HPDE6-E6E7 (cell line): ENCODE results near the gene PITPNB.

ENCODE experiments used
- DNase-seq: peaks from one replicate; pipeline ENCODE4 v3.0.0; 2011; ENCODE audit warnings: missing footprints; ENCODE audit errors: extremely low spot score

PITPNB gene

DNA sequence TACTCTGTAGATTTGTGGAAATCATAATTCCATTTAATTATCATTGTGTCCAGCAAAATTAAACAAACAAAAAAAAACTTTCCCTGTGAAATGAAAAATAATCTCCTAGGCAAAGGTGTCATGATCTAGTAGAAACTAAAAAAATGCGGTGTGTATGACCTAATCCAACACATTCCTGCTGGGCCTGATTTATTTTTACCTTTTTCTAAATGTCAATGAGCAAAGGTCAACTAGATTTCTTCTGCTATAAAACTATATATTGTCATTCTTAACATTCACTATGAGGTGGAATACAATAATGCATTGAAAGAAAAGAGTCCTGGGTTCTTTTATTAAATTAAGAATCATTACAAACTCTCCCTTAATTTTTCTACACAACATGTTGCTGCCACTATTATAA, 60.4 kb downstream of the PITPNB start:
- DNase-seq = no peak

DNA sequence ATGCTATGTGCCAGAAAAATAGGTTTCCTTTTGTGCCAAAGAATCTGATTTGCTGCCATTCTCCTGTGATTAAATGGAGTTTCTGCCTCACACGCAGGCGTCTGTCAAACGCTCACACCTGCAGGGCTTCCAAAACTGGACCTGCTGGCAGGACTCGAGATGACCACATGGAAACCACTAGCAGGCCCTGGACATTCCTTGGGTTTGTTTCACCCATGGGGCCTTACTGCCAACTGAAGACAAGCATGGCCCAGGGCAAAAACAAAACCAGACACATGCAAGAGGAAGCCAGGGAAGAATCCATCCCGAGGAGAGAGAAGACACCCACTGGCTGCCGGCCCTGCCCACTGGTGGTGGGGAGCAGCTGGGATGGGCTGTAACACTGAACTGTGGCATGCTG, 61.6 kb downstream of the PITPNB start:
- DNase-seq = no peak

DNA sequence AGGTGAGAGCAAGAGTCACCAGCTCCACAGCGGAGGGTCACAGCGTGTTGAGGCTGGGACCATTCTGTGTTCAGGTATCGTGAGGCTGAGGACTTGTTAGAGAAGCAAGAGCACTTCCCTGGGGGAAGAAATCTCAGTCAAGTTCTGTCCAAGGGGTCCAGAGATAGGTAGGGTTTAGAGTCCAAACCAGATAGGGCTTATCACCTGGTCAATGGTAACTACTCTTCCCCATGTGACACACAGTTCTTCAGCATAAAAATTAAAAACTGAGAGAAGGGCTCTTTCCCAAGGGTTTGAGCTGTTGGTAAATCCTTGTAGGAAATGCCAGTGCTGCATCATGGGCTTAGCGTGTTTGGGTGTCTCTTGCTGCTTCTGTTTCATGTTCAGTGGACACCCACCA, 62.7 kb downstream of the PITPNB start:
- no peak for DNase-seq

DNA sequence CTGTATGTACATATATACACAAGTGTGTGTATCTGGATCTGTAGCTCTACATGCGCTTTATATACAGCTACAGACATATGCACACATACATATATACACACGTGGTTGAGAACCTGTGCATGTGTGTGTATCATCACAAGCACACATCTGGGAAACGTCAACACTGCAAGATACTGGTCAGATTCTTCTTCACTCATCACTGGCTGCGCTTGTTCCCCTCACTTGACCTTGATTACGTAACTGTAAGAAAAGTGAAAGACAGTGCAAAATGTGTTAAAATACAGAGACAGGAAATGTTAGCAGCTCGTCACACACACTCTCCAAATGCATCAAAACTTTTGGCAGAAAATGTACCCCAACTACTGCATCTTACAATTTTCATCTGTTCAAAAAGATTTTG, 65.6 kb downstream of the PITPNB start:
- DNase-seq = no peak

DNA sequence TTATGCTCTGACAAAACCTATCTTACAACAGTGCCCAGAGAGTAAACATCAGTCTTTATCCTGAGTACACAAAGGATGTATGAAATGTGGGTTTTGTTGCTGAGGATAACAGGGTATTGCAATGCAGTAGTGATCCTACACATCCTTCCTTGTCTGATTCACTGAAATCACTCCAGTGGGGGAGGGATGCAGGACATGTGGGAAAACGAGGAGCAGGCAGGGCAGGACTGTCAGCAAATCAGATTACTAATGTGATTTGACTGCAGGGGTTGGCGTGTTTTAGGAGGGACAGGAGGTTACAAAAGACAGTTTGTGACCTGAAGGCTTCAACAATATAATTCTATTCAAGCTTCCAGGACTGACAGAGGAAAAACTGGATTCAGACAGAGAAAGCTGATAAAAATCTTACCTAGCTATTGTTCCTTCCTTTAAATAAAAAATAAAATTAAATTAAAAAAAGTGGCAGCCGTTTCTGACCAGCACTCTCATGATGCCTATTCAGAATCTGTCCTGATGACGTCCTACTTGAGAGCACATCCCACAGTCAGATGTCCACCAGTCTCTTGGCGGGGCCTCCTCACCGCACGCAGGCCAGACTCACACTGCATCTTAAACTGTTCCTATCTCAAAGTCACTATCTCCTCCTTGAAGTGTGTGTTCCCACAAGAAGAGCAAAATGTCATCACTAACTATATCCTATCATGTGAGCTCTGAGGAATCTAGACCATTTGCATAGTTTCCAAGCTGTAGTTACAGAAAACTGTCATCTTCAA, 66.9 kb downstream of the PITPNB start:
- no peak for DNase-seq

DNA sequence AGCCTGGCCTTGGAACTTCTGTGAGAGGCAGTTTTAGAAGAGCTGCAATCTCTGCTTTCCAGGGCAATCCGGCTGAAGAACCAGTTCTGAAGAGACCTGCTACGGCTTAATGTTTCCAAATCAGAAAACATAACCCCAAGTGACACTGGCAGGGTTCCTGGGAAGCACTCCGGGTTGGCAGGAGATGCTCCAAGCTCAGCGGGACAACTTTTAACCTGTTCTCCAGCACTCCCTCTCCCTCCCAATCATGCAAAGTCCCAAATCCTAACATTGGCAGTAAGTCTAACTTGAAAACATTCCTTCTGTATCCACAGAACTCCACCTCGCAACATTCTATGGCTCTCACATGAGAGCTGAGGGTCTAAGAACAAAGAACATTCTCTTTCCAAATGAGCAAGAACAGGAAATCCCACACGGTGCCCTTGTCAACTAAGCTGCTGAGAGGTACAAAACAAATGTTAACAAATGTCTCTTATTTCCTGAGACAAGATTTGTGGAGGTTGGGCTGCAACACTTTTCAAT, 69.0 kb downstream of the PITPNB start:
- DNase-seq = no peak

DNA sequence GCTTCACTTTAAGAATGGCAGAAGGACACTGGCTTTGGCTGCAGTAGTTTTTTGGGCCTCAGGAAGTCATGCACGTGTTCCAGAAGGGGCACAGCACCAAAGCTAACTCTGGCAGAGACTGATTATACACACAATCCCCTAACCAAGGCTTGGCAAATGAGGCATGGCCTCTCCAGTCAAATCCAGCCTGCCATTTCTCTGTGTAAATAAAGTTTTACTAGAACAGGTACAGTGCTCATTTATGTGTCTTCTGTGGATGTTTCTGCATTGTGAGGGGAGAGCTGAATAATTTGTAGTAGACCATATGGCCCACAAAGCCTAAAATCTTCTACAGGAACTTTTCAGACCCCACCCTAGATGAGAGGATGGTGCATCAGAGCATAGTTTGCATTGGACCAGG, 71.1 kb downstream of the PITPNB start:
- no peak for DNase-seq

DNA sequence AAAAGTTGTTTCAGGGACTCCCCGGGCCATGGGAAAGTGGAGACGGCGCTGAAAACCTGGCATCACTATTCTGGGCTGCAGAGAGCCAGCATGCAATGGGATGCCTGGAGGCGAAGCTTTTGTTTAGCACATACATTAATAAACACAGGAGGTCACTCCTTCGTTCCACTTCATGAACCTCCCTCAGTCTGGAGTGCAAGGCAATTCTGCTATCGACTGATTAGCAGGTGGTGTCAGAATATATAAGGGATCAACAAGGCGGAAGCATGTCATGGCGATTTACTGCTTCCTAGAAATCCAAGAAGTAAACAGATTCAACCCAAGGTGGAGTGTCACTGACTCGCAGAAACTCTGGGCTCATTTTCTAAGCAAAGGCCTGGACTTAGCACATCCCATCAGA, 72.1 kb downstream of the PITPNB start:
- no peak for DNase-seq

DNA sequence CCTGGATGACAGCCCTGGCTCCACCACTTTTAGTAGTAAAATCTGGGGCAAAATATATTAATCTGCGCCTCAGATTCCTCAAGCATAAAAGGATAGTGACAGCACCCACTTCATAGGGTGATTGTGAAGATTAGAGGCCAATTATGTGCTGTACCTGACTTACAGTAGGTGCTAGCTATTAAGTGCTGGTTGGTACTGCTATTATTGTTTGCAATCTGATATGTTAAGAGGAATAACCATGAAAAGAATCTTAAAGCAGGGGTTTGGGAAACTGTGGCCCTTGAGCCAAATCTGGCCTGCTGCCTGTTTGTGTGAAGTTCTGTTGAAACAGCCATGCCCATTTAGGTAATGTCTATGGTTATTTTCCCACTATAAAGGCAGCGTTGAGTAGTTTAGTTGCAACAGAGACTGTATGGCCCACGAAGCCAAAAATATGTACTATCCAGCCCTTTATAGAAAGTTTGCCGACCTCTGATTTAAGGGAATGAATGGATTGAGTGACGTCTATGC, 72.8 kb downstream of the PITPNB start:
- DNase-seq = no peak

DNA sequence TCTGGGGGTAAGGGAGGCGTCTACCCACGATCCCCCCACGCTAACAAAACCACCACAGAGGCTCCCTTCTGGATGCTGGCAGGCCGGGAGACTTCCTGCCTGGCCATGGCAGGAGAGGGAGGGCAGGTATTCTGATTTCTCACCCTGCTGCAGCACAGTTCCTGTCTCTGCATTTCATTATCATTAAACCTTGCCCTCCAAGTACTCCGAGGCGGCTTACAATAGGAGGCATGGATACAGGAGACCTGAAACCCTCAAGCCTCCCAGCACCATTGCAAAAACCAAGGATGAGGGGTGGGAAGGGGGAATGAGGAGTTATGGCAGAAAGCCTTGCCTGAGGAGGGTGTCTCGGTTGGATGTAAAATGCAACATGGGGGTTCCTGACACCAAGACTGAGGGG, 73.4 kb downstream of the PITPNB start:
- no peak for DNase-seq

DNA sequence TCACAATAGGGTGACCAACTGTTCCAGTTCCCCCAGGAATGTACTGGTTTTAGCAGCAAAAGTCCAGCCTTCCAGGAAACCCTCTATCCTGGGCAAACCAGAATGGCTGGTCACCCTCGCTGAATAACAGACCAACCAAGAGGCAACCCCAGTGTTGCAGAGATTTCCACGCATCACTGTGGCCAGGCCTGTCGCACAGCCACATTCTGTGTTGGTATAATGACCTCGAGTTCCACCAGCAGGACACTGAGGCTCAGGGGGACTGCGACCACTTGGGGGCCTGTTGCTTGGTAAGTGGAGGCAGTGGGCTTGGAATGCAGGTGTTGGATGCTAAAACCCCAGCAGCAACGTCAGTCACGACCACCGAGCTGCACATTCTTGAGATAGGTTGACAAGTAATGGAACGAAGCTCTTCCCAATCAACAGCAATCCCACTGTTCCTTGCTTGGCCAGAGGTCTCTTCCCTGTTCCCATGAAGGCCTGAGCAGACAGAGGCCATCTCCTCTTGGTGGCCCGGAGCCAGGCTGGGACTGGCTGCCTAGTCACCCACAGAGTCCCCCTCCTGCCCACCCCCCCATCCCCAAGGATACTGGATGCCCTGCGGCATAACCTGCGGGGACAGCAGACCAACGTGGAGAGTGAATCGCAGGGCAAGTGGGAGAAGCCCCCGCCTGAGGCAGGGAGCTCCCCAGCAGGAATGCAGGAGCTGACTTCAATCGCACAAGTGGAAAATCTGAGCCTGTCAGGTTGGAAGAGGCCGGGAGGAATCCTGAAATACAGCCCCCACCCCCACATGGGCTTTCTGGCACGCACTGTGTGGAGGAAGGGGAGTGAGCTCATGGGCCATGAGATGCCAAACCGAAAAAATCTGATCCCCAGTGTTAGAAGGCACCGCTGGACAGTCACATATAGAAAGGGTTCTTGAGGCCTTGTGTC, 74.1 kb downstream of the PITPNB start:
- no peak for DNase-seq

DNA sequence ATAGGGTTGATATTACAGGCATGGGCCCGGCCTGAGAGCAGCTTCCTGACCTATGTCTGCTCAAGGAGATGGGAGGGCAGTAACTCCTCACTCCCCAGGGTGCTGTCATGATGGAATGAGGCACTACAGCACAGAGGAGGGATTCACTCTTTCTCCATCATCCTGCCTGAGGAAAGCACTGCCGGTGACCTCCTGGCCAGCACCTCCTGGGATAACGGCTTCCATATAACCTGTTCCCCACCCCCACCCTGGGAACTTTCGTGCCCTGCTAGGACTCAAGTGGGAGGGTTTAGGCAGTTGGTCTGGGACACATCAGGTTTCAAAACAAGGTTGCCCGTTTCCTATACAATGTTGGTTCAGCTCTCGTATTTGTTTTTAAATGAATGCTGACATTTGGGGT, 74.8 kb downstream of the PITPNB start:
- no peak for DNase-seq

DNA sequence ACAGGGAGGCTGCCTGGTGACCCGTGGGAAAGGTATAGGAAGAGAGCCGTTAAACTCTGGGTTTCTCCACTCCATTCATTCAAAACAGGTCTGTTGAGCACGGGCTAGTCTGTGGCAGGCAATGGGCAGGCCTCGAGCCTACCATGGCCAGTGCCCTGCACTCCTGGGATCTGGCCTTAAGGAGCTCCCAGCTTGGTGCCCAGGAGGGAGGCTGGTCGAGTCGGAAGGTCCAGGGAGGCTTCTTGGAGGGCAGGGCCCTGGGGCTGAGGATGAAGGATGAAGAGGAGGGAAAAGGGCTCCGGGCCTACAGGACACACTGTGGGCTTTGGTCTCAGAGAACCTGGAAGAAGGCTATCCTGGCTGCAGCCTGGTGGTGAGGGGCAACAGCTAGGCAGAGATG, 75.6 kb downstream of the PITPNB start:
- DNase-seq = no peak

DNA sequence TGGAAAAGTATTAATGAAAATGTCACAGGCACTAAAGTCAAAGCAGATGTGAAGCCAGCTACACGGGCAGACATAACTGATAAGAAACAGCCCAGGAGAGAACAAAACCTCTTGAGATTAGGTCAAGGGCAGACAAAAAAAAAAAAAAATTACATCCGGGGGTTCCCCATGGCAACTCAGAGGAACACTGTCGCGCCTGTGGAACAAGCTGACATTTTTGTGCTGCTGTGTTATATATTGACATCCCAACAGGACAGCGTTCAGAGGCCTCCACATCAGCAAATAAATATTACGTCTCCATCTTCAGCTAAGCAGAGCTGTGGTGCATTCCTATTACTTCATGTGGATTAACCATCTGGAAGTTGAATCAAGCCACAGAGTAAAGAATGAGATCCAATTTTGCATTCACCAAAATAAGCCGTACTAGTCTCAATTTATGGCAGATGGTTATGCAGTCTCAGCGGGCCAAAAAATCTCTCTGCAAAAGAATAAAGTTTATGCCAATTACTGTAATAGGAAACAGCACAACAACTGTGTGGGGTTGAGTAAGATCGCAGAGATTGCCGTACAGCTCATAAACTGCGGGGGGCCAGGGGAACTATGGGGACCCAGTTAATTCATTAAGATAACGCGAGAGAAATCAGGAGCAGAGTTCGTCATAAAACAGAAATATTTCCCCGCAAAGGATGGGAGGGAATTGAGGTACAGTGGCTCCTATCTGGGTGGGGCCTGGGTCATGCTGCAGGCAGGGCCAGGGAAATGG, 76.2 kb downstream of the PITPNB start:
- no peak for DNase-seq

DNA sequence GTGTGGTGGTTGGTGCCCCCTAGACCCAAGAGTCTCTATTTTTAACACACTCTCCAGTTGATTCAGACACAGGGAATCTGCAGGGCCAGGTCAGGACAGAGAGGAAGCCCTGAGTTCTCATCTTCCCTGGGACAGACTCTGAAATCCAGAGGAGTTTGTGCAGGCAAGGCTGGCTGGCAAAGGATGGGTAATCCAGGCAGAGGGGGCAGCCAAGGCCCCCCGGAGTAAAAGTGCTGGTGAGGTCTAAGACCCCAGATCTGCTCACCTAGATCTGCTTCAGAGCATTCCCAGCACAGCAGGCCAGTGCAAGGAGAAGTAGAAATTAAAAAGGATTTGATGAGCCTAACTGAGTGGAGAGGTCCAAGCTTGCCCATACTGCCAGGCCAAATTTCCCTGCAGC, 76.9 kb downstream of the PITPNB start:
- DNase-seq = no peak

DNA sequence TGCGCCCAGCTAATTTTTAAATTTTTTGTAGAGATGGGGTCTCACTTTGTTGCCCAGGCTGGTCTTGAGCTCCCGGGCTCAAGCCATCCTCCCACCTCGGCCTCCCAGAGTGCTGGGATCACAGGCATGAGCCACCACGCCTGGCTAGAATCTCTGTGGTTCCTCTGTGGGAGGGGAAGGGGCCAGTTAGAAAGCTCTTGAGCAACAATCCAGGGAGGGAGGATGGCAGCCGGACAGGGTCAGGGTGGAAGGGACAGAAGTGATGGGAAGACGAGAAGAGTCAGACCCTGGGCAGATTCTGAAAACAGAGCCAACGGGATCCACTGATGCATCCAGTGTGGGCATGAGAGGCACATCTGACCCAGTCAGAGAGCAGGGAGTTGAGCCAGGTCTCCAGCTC, 78.6 kb downstream of the PITPNB start:
- DNase-seq = no peak

DNA sequence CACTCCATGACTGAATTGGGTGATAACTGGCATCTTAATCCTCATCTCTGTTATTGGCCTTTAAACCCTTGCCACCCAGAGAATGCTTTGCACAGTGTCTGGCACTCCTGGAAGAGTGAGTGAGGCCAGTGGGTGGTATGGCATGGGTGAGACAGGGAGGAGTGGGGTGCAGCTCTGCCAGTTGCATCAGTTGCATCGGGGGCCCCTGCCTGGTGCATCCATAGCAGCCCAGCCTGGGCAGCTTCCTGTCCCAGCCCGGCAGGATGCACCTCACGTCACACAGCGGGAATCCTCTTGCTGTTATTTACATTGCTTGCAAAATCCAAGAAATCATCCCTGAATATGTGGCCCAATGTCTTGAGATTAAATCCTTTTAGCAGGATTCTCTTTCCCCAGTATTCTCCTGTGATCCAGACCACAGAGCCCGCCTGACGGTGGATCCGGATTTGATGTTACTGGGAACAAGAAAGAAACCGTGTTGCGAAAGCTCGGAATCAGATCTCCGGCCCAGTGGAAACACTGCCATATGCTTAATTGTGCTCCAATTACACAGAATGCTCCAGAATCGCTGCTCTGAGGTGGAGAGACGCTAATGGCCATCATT, 79.9 kb downstream of the PITPNB start:
- no peak for DNase-seq

DNA sequence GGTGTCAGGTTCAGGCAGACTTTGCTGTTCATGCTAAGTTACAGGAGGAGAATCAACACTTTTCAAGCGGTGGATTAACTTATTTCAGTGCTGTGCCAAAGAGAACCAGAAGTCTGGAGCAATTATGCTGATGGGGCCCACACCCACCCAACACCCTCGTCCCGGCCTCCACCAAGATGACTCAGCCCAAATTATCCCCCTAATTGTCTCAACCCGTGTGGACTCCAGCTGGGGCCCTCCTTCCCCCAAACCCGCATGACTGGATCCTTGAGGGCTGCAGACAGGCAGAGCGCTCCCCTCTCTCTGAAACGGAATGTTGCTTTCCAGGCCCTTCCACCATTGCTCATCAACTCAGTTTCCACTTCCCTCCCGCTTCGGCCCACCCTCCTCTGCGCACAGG, 82.9 kb downstream of the PITPNB start:
- DNase-seq = no peak

DNA sequence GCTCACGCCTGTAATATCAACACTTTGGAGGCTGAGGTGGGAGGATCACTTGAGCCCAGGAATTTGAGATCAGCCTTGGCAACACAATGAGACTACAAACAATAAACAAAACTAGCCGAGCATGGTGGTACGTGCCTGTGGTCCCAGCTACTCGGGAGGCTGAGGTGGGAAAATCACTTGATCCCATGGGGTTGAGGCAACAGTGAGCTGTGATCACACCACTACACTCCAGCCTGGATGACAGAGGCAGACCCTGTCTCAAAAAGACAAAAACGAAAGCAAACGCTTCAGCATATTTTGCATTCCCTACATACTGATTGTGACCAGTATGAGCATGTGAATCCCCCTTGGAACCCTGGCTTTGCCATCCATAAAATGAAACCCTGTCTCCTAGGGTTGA, 83.6 kb downstream of the PITPNB start:
- no peak for DNase-seq

DNA sequence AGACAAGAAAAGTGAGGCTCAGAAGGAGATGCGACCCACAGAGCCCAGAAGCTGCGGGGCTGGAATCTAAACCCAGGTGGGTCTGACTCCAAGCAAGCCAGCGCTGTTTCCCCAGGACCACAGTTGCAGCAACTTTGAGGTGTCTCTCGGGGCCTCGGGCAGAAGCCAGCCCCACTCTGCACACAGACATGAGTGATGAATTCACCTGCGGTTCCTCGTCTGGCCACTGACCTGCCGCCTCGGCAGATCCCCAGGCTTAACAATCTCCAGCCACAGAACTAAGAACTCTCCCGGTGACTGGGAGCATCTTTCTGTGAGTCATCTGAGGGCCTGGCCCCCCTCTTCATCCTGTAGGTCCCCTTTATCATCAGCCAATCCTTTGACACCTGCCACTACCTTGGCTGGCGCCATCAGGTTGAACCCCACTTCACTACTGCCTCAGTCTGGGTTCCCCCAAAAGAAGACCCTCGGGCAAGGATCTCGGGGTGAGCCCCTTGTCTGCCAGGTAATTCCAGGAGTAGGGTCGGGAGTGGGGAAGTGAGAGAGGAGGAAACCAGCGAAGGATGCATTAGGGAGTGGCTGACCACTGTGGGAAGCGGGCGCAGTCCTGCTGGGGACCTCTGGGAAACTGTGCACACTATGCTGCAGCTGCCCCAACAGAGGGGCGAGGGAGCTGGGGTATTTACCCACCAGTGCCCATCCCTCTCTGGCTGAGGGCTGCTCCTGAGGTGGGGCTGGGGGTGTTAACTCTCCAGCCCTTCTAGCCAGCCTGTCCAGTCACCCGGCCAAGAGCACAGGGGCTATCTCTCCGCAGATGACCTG, 84.5 kb downstream of the PITPNB start:
- no peak for DNase-seq

DNA sequence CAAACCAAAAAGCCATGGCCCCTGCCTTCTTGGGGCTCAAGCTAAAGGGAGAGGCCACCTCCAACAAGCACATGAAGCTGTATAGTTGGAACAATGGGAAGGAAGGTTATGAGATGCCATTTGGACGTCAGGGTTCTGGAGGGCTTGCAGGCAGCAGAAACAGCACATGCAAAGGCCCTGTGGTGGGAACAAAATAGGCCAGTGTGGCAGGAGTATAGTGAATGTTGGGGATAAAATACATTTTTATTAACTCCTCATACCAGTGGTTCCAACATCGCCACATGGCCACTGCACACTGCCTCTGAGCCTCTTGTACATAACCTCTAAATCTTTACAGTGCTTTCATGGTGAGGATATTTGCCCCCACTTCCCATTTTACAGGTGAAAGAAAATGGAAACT, 85.3 kb downstream of the PITPNB start:
- no peak for DNase-seq
